HG02973 (cell line): ENCODE measurements around the gene SBF1.
"Not testable (repeated sequence)": the region's sequence is repeated elsewhere in the genome, so short reads cannot be mapped to it uniquely, and the experiment has no call there.

ENCODE experiments used
- ATAC-seq: cut with Tn5 transposase; IDR thresholded peaks from one replicate; pipeline ENCODE4 v1.9.1; 2021; ENCODE audit warnings: moderate library complexity; ENCODE audit not compliant: unreplicated experiment

SBF1 gene

DNA sequence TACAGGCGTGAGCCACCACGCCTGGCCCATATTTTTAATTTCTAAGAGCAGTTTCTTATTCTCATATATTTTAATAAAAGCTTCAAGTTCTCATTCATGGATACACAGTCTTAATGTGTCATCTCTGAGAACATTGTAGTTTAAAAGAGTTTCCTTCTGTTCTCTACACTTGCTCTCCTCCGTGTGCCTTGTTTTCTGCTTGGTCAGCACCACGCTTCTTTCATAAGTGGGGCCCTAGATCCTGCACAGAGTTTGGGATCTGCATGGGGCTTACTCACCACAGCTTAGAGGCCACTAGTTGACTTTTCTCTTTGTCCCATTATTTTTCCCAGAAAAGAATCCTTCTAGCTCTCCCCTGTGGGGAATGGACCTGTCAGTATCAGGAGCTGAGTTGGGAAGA, 72.9 kb downstream of the SBF1 start:
- no peak for ATAC-seq

DNA sequence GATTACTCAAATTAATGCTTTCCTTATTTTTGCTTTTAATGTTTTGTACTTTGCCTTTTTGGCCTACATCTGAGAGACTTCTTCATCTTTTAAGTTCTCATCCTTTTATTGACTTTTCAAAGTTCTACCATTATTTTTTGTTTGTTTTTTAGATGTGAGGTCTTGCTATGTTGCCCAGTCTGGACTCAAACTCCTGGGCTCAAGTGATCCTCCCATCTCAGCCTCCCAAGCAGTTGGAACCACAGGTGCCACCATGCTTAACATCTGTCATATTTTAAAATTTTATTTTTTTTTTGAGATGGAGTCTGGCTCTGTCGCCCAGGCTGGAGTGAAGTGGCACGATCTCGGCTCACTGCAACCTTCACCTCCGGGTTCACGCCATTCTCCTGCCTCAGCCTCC, 73.9 kb downstream of the SBF1 start:
- no peak for ATAC-seq

DNA sequence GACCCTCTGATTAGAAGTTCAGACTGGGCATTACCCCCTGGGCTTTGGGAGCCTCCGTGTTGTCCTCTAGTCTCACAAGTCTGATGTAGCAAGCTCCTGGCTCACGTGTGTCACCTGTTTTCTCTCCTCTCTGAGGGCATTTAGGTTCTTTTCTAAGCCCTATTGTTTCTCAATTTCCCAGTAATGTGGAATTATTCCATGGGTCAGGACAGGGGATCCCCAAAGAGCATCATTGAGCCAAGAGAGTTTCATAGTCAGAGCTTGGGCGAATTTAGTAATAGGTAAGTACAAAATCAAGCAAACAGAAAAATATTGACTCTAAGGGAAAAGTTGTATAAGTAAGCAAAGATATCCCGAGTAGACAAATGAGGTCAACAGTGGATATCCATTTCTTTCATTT, 74.4 kb downstream of the SBF1 start:
- no peak for ATAC-seq

DNA sequence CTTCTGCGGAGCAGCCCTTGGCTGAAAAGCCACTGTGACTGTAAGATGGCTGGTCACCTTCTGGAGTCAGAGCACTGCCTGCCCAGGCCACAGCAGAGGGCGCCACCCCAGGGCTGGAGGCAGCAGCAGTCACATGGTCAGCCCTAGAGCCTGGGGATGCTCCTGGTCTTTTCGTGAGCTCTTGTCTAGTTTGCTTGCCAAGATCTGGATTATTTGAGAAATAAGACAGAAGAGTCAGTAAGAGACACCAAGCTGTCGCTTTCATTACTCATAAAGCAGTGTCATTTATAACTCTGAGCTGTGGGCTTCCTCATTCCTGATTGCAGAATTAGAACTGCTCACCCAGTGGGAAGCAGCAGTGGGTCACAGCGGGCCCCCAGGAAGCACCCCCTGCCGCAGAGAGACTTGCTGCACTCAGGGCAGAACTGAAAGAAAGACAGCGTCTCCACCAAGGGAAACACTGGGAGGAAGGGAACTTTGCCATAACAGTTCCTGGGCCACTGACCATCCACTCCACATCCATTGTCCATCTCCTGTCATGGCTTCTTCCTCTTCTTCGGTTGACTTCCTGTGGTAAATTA, 75.0 kb downstream of the SBF1 start:
- no peak for ATAC-seq

DNA sequence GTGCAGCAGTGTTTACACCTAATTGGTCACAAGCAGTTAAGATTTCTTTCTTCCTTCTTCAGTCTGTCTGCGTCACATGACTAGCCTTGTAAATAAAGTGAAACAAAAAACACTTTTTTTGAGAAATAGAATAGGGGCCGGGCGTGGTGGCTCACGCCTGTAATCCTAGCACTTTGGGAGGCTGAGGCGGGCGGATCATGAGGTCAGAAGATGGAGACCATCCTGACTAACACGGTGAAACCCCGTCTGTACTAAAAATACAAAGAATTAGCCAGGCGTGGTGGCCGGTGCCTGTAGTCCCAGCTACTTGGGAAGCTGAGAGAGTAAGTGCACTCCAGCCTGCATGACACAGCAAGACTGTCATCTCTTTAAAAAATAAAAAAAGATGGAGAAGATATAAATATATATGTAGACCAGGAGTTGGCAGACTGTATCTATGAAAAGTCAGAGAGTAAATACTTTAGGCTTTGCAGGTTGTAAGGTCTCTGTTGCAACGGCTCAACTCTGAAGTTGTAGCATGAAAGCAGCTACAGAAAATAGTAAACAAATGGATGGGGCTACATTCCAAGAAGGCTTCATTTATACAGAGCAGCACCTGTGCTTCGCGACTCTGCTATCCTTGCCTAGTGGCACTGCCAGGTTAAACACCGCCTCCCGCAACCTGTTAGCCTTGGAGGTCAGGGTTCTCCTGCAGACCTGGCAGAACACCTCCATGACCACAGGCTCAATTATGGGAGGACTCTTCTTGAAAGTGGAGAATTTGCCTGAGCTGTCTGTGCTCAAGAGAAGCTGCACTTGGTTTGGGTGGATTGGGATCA, 75.8 kb downstream of the SBF1 start:
- no peak for ATAC-seq

DNA sequence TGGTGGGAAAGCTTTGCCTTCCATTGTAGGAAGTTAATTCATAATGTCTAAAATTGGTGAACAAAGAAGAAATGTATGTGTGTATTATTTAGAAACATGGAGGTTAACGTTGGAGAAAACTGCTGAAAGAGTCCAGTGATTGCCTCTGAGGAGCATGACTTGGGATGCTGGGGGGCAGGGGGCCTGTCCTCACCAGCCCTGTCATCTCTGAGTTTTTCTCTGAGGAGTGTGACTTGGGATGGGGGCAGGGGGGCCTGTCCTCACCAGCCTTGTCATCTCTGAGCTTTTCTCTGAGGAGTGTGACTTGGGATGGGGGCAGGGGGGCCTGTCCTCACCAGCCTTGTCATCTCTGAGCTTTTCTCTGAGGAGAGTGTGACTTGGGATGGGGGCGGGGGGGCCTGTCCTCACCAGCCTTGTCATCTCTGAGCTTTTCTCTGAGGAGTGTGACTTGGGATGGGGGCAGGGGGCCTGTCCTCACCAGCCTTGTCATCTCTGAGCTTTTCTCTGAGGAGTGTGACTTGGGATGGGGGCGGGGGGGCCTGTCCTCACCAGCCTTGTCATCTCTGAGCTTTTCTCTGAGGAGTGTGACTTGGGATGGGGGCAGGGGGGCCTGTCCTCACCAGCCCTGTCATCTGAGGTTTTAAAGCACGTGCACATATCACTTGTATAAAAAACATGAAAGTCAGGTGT, 77.3 kb downstream of the SBF1 start:
- ATAC-seq = not testable (repeated sequence)

DNA sequence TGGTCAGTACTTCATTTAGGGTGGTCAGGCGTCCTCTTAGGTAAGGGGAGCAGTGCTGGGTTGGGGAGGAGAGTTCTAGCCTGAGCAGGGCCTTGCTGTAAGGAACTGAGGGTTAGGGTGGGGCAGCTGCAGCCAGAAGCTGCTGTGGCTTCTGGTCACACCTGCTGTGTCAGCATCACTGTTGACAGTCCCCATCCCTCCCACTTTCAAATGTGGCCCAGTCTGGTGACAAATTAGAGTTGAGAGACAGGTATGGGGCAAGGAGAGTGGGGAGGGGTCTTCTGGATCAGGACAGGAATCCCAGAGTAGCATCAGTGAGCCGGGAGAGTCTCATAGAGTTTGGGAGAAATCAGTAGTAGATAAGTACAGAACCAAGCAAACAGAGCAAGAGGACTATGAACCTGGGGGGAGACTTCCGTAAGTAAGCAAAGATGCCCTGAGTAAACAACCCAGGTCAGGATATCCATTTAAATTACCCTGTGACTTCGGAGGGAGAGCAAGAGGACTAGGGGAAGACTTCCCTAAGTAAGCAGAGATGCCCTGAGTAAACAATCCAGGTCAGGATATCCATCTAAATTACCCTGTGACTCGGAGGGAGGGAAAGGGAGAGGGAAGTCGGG, 78.0 kb downstream of the SBF1 start:
- no peak for ATAC-seq
